H1 (cell line): ENCODE data around the gene ELOVL2. TPM values are rescaled to one million over a fixed set of nuclear protein-coding genes. Genes with fewer than 3 reads are reported as not detected.

Experiments used
- CTCF ChIA-PET: fragments of 300-600 bp; sonication (Branson Sonifier 250); formaldehyde crosslinking; loops from one replicate; lab custom pipeline; 2021; ENCODE audit not compliant: partially characterized antibody; lab: Charles Lee
- POLR2A ChIA-PET: fragments of 300-600 bp; sonication (Branson Sonifier 250); formaldehyde crosslinking; loops from one replicate; lab custom pipeline; 2021; ENCODE audit warnings: inconsistent platforms; ENCODE audit not compliant: partially characterized antibody; lab: Charles Lee
- DNase-seq, 2 experiments: peaks; one replicate each; pipeline versions ENCODE4 v3.0.0 to v3.0.0-alpha.2; 2010 to 2022; ENCODE audit warnings: low spot score in 2 of 2, low read depth in 1 of 2, mixed read lengths in 1 of 2
- FAIRE-seq: peaks from 2 replicates; lab custom pipeline; 2011; peaks lifted over from hg19 to GRCh38; lab: Jason Lieb, UNC
- H2AFZ ChIP-seq: 2 replicates; pipeline ENCODE4 v1.8.1; 2012; ENCODE audit warnings: low read length, inconsistent platforms
- H2AK5ac ChIP-seq: 2 replicates; pipeline ENCODE4 v1.6.1; 2013; ENCODE audit warnings: low read depth, low read length
- H2BK120ac ChIP-seq: replicated peaks from 2 replicates; pipeline ENCODE3; 2013; ENCODE audit warnings: low read depth, low read length, inconsistent platforms
- H2BK12ac ChIP-seq: 2 replicates; pipeline ENCODE4 v1.6.1; 2013; ENCODE audit warnings: low read depth, low read length
- H2BK15ac ChIP-seq: 2 replicates; pipeline ENCODE4 v1.6.1; 2013; ENCODE audit warnings: low read length
- H2BK20ac ChIP-seq: 2 replicates; pipeline ENCODE4 v1.6.1; 2013; ENCODE audit warnings: low read length
- H2BK5ac ChIP-seq: 2 replicates; pipeline ENCODE4 v1.6.1; 2013; ENCODE audit warnings: low read depth, low read length
- H3K14ac ChIP-seq: 2 replicates; pipeline ENCODE4 v1.6.1; 2013; ENCODE audit warnings: inconsistent platforms; ENCODE audit not compliant: insufficient read length
- H3K18ac ChIP-seq: 2 replicates; pipeline ENCODE4 v1.6.1; 2013; ENCODE audit warnings: low read length; ENCODE audit errors: extremely low read depth
- H3K23ac ChIP-seq: 2 replicates; pipeline ENCODE4 v1.6.1; 2013; ENCODE audit warnings: inconsistent platforms; ENCODE audit not compliant: insufficient read length
- H3K23me2 ChIP-seq: 2 replicates; pipeline ENCODE4 v1.6.1; 2013; ENCODE audit warnings: low read depth, low read length
- H3K27ac ChIP-seq: 2 replicates; pipeline ENCODE4 v1.6.1; 2011; ENCODE audit warnings: low read depth, low read length, inconsistent platforms
- H3K27me3 ChIP-seq, 4 experiments: replicated peaks in 1 of 4; 1 replicate in 1 of 4; 2 replicates in 3 of 4; pipeline versions ENCODE4 v1.6.1 to v1.8.1; 2011 to 2013; ENCODE audit warnings: low read length in 3 of 4, mild to moderate bottlenecking in 3 of 4, inconsistent platforms in 2 of 4, mixed read lengths in 2 of 4, moderate library complexity in 1 of 4; ENCODE audit not compliant: control insufficient read depth in 3 of 4, insufficient read depth in 3 of 4; ENCODE audit errors: extremely low read depth in 1 of 4
- H3K36me3 ChIP-seq, 4 experiments: 2 replicates each; pipeline versions ENCODE4 v1.6.1 to v1.8.1; 2011 to 2013; ENCODE audit warnings: mild to moderate bottlenecking in 4 of 4, low read length in 3 of 4, moderate library complexity in 2 of 4, control low read depth in 1 of 4, inconsistent platforms in 1 of 4; ENCODE audit not compliant: insufficient read depth in 4 of 4, control insufficient read depth in 2 of 4
- H3K4ac ChIP-seq: replicated peaks from 2 replicates; pipeline ENCODE3; 2013; ENCODE audit warnings: low read length, low read depth, mixed read lengths, inconsistent platforms; ENCODE audit not compliant: insufficient read length
- H3K4me1 ChIP-seq, 4 experiments: replicated peaks in 1 of 4; 1 replicate in 1 of 4; 2 replicates in 3 of 4; pipeline versions ENCODE4 v1.6.1 to v1.8.1; 2011 to 2013; ENCODE audit warnings: low read length in 3 of 4, inconsistent platforms in 2 of 4, mixed read lengths in 1 of 4; ENCODE audit not compliant: insufficient read depth in 4 of 4, control insufficient read depth in 3 of 4
- H3K4me2 ChIP-seq, 2 experiments: 2 replicates each; pipeline versions ENCODE4 v1.6.1 to v1.8.1; 2011 to 2013; ENCODE audit warnings: low read depth in 2 of 2, low read length in 2 of 2, control low read depth in 1 of 2, inconsistent platforms in 1 of 2, mild to moderate bottlenecking in 1 of 2; ENCODE audit not compliant: insufficient read depth in 1 of 2
- H3K4me3 ChIP-seq, 4 experiments: fragments of 200-600, 300-600 bp in 1 of 4; sonication (generic), shearing (Covaris generic), sonication (Bioruptor Twin) in 1 of 4; 2 replicates each; pipeline versions ENCODE4 v1.5.1 to v1.8.1; 2011 to 2016; ENCODE audit warnings: low read length in 4 of 4, low read depth in 3 of 4, control low read depth in 2 of 4, inconsistent platforms in 2 of 4, mild to moderate bottlenecking in 2 of 4, mixed read lengths in 1 of 4, moderate library complexity in 1 of 4; ENCODE audit not compliant: insufficient read depth in 2 of 4; ENCODE audit errors: extremely low read depth in 1 of 4
- H3K56ac ChIP-seq: replicated peaks from 2 replicates; pipeline ENCODE3; 2013; ENCODE audit warnings: low read depth, mild to moderate bottlenecking, mixed read lengths, low read length, inconsistent platforms; ENCODE audit not compliant: insufficient read length
- H3K79me1 ChIP-seq: 2 replicates; pipeline ENCODE4 v1.6.1; 2013; ENCODE audit warnings: low read depth, low read length, control low read depth
- H3K79me2 ChIP-seq, 2 experiments: 2 replicates each; pipeline versions ENCODE4 v1.6.1 to v1.8.1; 2012 to 2013; ENCODE audit warnings: low read length in 2 of 2, mild to moderate bottlenecking in 2 of 2, inconsistent platforms in 1 of 2; ENCODE audit not compliant: insufficient read depth in 2 of 2, control insufficient read depth in 1 of 2
- H3K9ac ChIP-seq, 4 experiments: replicated peaks in 1 of 4; 1 replicate in 1 of 4; 2 replicates in 3 of 4; pipeline versions ENCODE4 v1.6.1 to v1.8.1; 2011 to 2013; ENCODE audit warnings: low read depth in 3 of 4, low read length in 3 of 4, control low read depth in 2 of 4, mild to moderate bottlenecking in 2 of 4, moderate library complexity in 2 of 4, inconsistent platforms in 1 of 4; ENCODE audit errors: extremely low read depth in 1 of 4
- H3K9me3 ChIP-seq, 2 experiments: 2 replicates each; pipeline versions ENCODE4 v1.6.1 to v1.8.1; 2012 to 2013; ENCODE audit warnings: mild to moderate bottlenecking in 2 of 2, moderate library complexity in 2 of 2, control low read depth in 1 of 2, inconsistent platforms in 1 of 2, low read depth in 1 of 2, low read length in 1 of 2, mixed read lengths in 1 of 2; ENCODE audit not compliant: insufficient read depth in 2 of 2
- H4K20me1 ChIP-seq, 2 experiments: replicated peaks in 1 of 2; 2 replicates each; pipeline versions ENCODE3 to v1.8.1; 2011 to 2013; ENCODE audit warnings: inconsistent platforms in 2 of 2, low read length in 2 of 2, mild to moderate bottlenecking in 1 of 2; ENCODE audit not compliant: insufficient read depth in 2 of 2, control insufficient read depth in 1 of 2
- H4K5ac ChIP-seq: 2 replicates; pipeline ENCODE4 v1.6.1; 2013; ENCODE audit warnings: low read length, low read depth, mixed read lengths, inconsistent platforms; ENCODE audit not compliant: insufficient read length
- H4K8ac ChIP-seq: 2 replicates; pipeline ENCODE4 v1.8.0; 2013; ENCODE audit warnings: mild to moderate bottlenecking, moderate library complexity, low read length, inconsistent platforms; ENCODE audit not compliant: insufficient read depth; ENCODE audit errors: extremely low read depth
- H4K91ac ChIP-seq: replicated peaks from 2 replicates; pipeline ENCODE3; 2013; ENCODE audit warnings: low read length, mixed read lengths, inconsistent platforms; ENCODE audit not compliant: insufficient read length
- polyA plus RNA-seq, 7 experiments: library from polyadenylated mRNA; depleted of rRNA in 3 of 7; stranded (reverse) in 5 of 7; unstranded in 2 of 7; fragments of >200 nt in 5 of 7; fragments of 200-250 nt in 2 of 7; gene quantifications; 1 replicate in 5 of 7; 2 replicates in 1 of 7; 4 replicates in 1 of 7; pipeline versions ENCODE4 v1.2.1 to v1.2.3, GENCODE V29; 2011 to 2013; ENCODE audit warnings: missing spikeins in 2 of 7, mixed read lengths in 2 of 7
- total RNA-seq: library from RNA; stranded (reverse); fragmentation: NEBNext Ultra II Directional; extraction: Animal tissue kit (Norgen Biotek cat#: 25700); gene quantifications from 2 replicates; pipeline ENCODE4 v1.2.1, GENCODE V29; 2021
- TF ChIP-seq, protein P1 (sequence below): fragments of 300-600 bp; sonication (generic); IDR thresholded peaks from 2 replicates; pipeline ENCODE4 v1.7.1; 2012; ENCODE audit warnings: low read length, moderate library complexity, mild to moderate bottlenecking, inconsistent platforms; ENCODE audit not compliant: insufficient replicate concordance

ELOVL2 gene
- total and polyA plus RNA-seq, 2 of the 8 experiments (the other 6 are each of a cell fraction or from before 2014, with no cell fraction given): 0.42 to 0.89 TPM

GRCh38 chr6:11023032-11023431 is 21.1 kb downstream of the ELOVL2 start:
- H4K8ac ChIP-seq: no peak overlapping the region
- H3K9ac ChIP-seq: no peak overlapping the region
- no peak overlapping the region for H3K18ac ChIP-seq
- FAIRE-seq (no peak), DNase-seq (no peak)
- no peaks in the 10 kb centered on the region for H3K23me2 ChIP-seq
- ChIA-PET CTCF (interaction anchor here (1.1 to 4.2 kb wide), 4 partner anchors 11 to 45 kb away, joined by 3 to 25 read pairs (median 5); no protein-coding TSS in a partner anchor), POLR2A (no interaction called here)
- no peaks in the 10 kb centered on the region for H3K79me2 ChIP-seq
- H3K36me3 ChIP-seq: no peaks in the 10 kb centered on the region
- no peak overlapping the region for H3K4me2 ChIP-seq
- no peak overlapping the region for H2BK20ac ChIP-seq
- no peak overlapping the region for H2BK15ac ChIP-seq
- no peaks in the 10 kb centered on the region for H3K27me3 ChIP-seq
- H3K14ac ChIP-seq: no peak overlapping the region
- no peaks in the 10 kb centered on the region for H3K79me1 ChIP-seq
- H3K56ac ChIP-seq: no peak overlapping the region
- no peak overlapping the region for H2BK12ac ChIP-seq
- no peak overlapping the region for H4K5ac ChIP-seq
- no peak overlapping the region for H2BK120ac ChIP-seq
- no peak overlapping the region for H3K4ac ChIP-seq
- peaks cover 0 to 8% (median 3%) of the 10 kb centered on the region in 4 experiments; a peak in 5 of 7 replicates for H3K4me1 ChIP-seq
- H3K27ac ChIP-seq: no peak overlapping the region
- no peaks in the 10 kb centered on the region for H4K20me1 ChIP-seq
- H2BK5ac ChIP-seq: no peak overlapping the region
- no peak overlapping the region for H4K91ac ChIP-seq
- no peak overlapping the region for H2AK5ac ChIP-seq
- no peak overlapping the region for H2AFZ ChIP-seq
- H3K9me3 ChIP-seq: no peaks in the 10 kb centered on the region
- no peak overlapping the region for H3K23ac ChIP-seq
- H3K4me3 ChIP-seq: no peak overlapping the region
- TF ChIP-seq, protein P1, sequence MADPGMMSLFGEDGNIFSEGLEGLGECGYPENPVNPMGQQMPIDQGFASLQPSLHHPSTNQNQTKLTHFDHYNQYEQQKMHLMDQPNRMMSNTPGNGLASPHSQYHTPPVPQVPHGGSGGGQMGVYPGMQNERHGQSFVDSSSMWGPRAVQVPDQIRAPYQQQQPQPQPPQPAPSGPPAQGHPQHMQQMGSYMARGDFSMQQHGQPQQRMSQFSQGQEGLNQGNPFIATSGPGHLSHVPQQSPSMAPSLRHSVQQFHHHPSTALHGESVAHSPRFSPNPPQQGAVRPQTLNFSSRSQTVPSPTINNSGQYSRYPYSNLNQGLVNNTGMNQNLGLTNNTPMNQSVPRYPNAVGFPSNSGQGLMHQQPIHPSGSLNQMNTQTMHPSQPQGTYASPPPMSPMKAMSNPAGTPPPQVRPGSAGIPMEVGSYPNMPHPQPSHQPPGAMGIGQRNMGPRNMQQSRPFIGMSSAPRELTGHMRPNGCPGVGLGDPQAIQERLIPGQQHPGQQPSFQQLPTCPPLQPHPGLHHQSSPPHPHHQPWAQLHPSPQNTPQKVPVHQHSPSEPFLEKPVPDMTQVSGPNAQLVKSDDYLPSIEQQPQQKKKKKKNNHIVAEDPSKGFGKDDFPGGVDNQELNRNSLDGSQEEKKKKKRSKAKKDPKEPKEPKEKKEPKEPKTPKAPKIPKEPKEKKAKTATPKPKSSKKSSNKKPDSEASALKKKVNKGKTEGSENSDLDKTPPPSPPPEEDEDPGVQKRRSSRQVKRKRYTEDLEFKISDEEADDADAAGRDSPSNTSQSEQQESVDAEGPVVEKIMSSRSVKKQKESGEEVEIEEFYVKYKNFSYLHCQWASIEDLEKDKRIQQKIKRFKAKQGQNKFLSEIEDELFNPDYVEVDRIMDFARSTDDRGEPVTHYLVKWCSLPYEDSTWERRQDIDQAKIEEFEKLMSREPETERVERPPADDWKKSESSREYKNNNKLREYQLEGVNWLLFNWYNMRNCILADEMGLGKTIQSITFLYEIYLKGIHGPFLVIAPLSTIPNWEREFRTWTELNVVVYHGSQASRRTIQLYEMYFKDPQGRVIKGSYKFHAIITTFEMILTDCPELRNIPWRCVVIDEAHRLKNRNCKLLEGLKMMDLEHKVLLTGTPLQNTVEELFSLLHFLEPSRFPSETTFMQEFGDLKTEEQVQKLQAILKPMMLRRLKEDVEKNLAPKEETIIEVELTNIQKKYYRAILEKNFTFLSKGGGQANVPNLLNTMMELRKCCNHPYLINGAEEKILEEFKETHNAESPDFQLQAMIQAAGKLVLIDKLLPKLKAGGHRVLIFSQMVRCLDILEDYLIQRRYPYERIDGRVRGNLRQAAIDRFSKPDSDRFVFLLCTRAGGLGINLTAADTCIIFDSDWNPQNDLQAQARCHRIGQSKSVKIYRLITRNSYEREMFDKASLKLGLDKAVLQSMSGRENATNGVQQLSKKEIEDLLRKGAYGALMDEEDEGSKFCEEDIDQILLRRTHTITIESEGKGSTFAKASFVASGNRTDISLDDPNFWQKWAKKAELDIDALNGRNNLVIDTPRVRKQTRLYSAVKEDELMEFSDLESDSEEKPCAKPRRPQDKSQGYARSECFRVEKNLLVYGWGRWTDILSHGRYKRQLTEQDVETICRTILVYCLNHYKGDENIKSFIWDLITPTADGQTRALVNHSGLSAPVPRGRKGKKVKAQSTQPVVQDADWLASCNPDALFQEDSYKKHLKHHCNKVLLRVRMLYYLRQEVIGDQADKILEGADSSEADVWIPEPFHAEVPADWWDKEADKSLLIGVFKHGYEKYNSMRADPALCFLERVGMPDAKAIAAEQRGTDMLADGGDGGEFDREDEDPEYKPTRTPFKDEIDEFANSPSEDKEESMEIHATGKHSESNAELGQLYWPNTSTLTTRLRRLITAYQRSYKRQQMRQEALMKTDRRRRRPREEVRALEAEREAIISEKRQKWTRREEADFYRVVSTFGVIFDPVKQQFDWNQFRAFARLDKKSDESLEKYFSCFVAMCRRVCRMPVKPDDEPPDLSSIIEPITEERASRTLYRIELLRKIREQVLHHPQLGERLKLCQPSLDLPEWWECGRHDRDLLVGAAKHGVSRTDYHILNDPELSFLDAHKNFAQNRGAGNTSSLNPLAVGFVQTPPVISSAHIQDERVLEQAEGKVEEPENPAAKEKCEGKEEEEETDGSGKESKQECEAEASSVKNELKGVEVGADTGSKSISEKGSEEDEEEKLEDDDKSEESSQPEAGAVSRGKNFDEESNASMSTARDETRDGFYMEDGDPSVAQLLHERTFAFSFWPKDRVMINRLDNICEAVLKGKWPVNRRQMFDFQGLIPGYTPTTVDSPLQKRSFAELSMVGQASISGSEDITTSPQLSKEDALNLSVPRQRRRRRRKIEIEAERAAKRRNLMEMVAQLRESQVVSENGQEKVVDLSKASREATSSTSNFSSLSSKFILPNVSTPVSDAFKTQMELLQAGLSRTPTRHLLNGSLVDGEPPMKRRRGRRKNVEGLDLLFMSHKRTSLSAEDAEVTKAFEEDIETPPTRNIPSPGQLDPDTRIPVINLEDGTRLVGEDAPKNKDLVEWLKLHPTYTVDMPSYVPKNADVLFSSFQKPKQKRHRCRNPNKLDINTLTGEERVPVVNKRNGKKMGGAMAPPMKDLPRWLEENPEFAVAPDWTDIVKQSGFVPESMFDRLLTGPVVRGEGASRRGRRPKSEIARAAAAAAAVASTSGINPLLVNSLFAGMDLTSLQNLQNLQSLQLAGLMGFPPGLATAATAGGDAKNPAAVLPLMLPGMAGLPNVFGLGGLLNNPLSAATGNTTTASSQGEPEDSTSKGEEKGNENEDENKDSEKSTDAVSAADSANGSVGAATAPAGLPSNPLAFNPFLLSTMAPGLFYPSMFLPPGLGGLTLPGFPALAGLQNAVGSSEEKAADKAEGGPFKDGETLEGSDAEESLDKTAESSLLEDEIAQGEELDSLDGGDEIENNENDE: no peak
